ENCODE data around the gene SLC25A38. TPM values are rescaled to one million over a fixed set of nuclear protein-coding genes. Genes with fewer than 3 reads are reported as not detected.

Gene SLC25A38
- total RNA-seq, 2 donors from 2014 or later, result 12.0 to 13.7 TPM

Other genes with a start within 250 kb of the SLC25A38 start
- 10 to 100 TPM; 20.5 to 41.6 TPM for gene CSRNP1, start 229.8 kb upstream of the SLC25A38 start, total RNA-seq
- 100 to 1,000 TPM; 160 to 242 TPM for gene XIRP1, start 190.8 kb upstream of the SLC25A38 start, total RNA-seq
- 1 to 10 TPM in 1 of 2 donors, under 1 TPM in 1; 0.60 to 1.4 TPM for gene CX3CR1, start 103.3 kb upstream of the SLC25A38 start, total RNA-seq
- gene CCR8, start 53.7 kb upstream of the SLC25A38 start, total RNA-seq, result not detected
- gene RPSA, start 23.4 kb downstream of the SLC25A38 start, total RNA-seq, result 100 to 1,000 TPM; 535 to 579 TPM
- under 1 TPM in 1 of 2 donors, not detected in 1; 0.10 TPM for gene MOBP, start 84.3 kb downstream of the SLC25A38 start, total RNA-seq

Measured in left cardiac atrium (tissue), 2 donors.